ENCODE measurements around the gene USPL1. TPM values are rescaled to one million over a fixed set of nuclear protein-coding genes. Genes with fewer than 3 reads are reported as not detected.

Gene USPL1
- total RNA-seq = 14.0 and 14.3 TPM in 2 replicates

GRCh38 chr13:30617315-30618185, at the start of gene USPL1:
Gene USPL1, plus strand, starts transcription at chr13:30617920. Its CDS starts 3,221 bp downstream, at chr13:30621141.
- DNase-seq (ENCODE audit: low spot score) = peak; percentile 99
- peaks cover 26% of the 10 kb centered on the region for H3K4me1 Mint-ChIP-seq (ENCODE audit: low read depth)
- H3K4me3 Mint-ChIP-seq (ENCODE audit: low read depth) = no peak within 1 kb of the TSS
- no peak within 1 kb of the TSS for H3K27ac Mint-ChIP-seq
- peaks cover 10% of the 10 kb centered on the region for H3K36me3 Mint-ChIP-seq (ENCODE audit: low read depth)
- H3K27me3 Mint-ChIP-seq (ENCODE audit: low read depth) = no peaks in the 10 kb centered on the region
- intact Hi-C loops (cut with micrococcal nuclease) = loop anchor here (1.0 to 10.0 kb wide), 15 partner anchors 37 to 544 kb away; partner anchors contain the start of genes HSPH1 and KATNAL1
- H3K9me3 Mint-ChIP-seq = no peaks in the 10 kb centered on the region

- Mint-ChIP-seq H3K4me3 (ENCODE audit: low read depth) (no peak overlapping the region), H3K27ac (peak overlapping the region; percentile 47), H3K9me3 (no peaks in the 10 kb centered on the region), H3K4me1 (ENCODE audit: low read depth) (peaks cover 49% of the 10 kb centered on the region), H3K36me3 (ENCODE audit: low read depth) (no peaks in the 10 kb centered on the region), H3K27me3 (ENCODE audit: low read depth) (peaks cover 4% of the 10 kb centered on the region)
- no peak for DNase-seq (ENCODE audit: low spot score)
- intact Hi-C loops (cut with micrococcal nuclease) = loop anchor here (10.0 kb wide), 2 partner anchors 65 to 475 kb away; no protein-coding TSS in a partner anchor
Measured at GRCh38 chr13:30569901-30570576, 47.7 kb upstream of the USPL1 start.

GRCh38 chr13:30570691-30571090, 47.0 kb upstream of the USPL1 start:
- H3K4me1 Mint-ChIP-seq (ENCODE audit: low read depth) = peaks cover 44% of the 10 kb centered on the region
- intact Hi-C loops (cut with micrococcal nuclease) = loop anchor here (10.0 kb wide), 2 partner anchors 66 to 474 kb away; no protein-coding TSS in a partner anchor

GRCh38 chr13:30572859-30573275, 44.9 kb upstream of the USPL1 start:
- no peaks in the 10 kb centered on the region for H3K36me3 Mint-ChIP-seq (ENCODE audit: low read depth)
- H3K27me3 Mint-ChIP-seq (ENCODE audit: low read depth) = peaks cover 2% of the 10 kb centered on the region
- no peaks in the 10 kb centered on the region for H3K9me3 Mint-ChIP-seq
- peaks cover 54% of the 10 kb centered on the region for H3K4me1 Mint-ChIP-seq (ENCODE audit: low read depth)
- intact Hi-C loops (cut with micrococcal nuclease) = loop anchor here (1.0 to 10.0 kb wide), 3 partner anchors 44 to 472 kb away; partner anchors contain the start of gene USPL1
- peak overlapping the region; percentile 62 for H3K4me3 Mint-ChIP-seq (ENCODE audit: low read depth)
- DNase-seq (ENCODE audit: low spot score) = no peak
- peak overlapping the region; percentile 18 for H3K27ac Mint-ChIP-seq

More at GRCh38 chr13:30570691-30571090, 47.0 kb upstream of the USPL1 start:
- H3K36me3 Mint-ChIP-seq (ENCODE audit: low read depth) = no peaks in the 10 kb centered on the region
- no peak overlapping the region for H3K27ac Mint-ChIP-seq
- H3K27me3 Mint-ChIP-seq (ENCODE audit: low read depth) = no peaks in the 10 kb centered on the region
- no peak for DNase-seq (ENCODE audit: low spot score)
- H3K4me3 Mint-ChIP-seq (ENCODE audit: low read depth) = no peak overlapping the region
- no peaks in the 10 kb centered on the region for H3K9me3 Mint-ChIP-seq

GRCh38 chr13:30576528-30576927, 41.2 kb upstream of the USPL1 start:
- Mint-ChIP-seq H3K36me3 (ENCODE audit: low read depth) (no peaks in the 10 kb centered on the region), H3K4me3 (ENCODE audit: low read depth) (peak overlapping the region; percentile 4), H3K27me3 (ENCODE audit: low read depth) (peaks cover 18% of the 10 kb centered on the region), H3K27ac (no peak overlapping the region), H3K4me1 (ENCODE audit: low read depth) (peaks cover 44% of the 10 kb centered on the region), H3K9me3 (no peaks in the 10 kb centered on the region)
- intact Hi-C loops (cut with micrococcal nuclease) = loop anchor here (2.0 to 10.0 kb wide), 6 partner anchors 72 to 468 kb away; no protein-coding TSS in a partner anchor
- peak; percentile 41 for DNase-seq (ENCODE audit: low spot score)

- H3K9me3 Mint-ChIP-seq = no peaks in the 10 kb centered on the region
- DNase-seq (ENCODE audit: low spot score) = peak; percentile 45
- H3K4me1 Mint-ChIP-seq (ENCODE audit: low read depth) = peaks cover 39% of the 10 kb centered on the region
- H3K27me3 Mint-ChIP-seq (ENCODE audit: low read depth) = peaks cover 23% of the 10 kb centered on the region
- no peak overlapping the region for H3K27ac Mint-ChIP-seq
- intact Hi-C loops (cut with micrococcal nuclease) = loop anchor here (1.0 to 10.0 kb wide), 7 partner anchors 40 to 467 kb away; partner anchors contain the start of gene USPL1
- H3K36me3 Mint-ChIP-seq (ENCODE audit: low read depth) = no peaks in the 10 kb centered on the region
- H3K4me3 Mint-ChIP-seq (ENCODE audit: low read depth) = no peak overlapping the region
Measured at GRCh38 chr13:30577401-30577852, 40.3 kb upstream of the USPL1 start.

- DNase-seq (ENCODE audit: low spot score) = no peak
- Mint-ChIP-seq H3K27ac (no peak overlapping the region), H3K4me1 (ENCODE audit: low read depth) (peaks cover 29% of the 10 kb centered on the region), H3K27me3 (ENCODE audit: low read depth) (peaks cover 31% of the 10 kb centered on the region), H3K9me3 (no peaks in the 10 kb centered on the region), H3K36me3 (ENCODE audit: low read depth) (no peaks in the 10 kb centered on the region), H3K4me3 (ENCODE audit: low read depth) (no peak overlapping the region)
- intact Hi-C loops (cut with micrococcal nuclease) = loop anchor here (5.0 kb wide), 1 partner anchor 449 kb away; no protein-coding TSS in a partner anchor
Measured at GRCh38 chr13:30580852-30581502, 36.7 kb upstream of the USPL1 start.

- Mint-ChIP-seq H3K27me3 (ENCODE audit: low read depth) (peaks cover 28% of the 10 kb centered on the region), H3K27ac (no peak overlapping the region), H3K4me1 (ENCODE audit: low read depth) (peaks cover 24% of the 10 kb centered on the region), H3K4me3 (ENCODE audit: low read depth) (no peak overlapping the region), H3K9me3 (no peaks in the 10 kb centered on the region), H3K36me3 (ENCODE audit: low read depth) (no peaks in the 10 kb centered on the region)
- intact Hi-C loops (cut with micrococcal nuclease) = loop anchor here (5.0 kb wide), 1 partner anchor 449 kb away; no protein-coding TSS in a partner anchor
- no peak for DNase-seq (ENCODE audit: low spot score)
Measured at GRCh38 chr13:30581582-30581981, 36.1 kb upstream of the USPL1 start.

- Mint-ChIP-seq H3K36me3 (ENCODE audit: low read depth) (no peaks in the 10 kb centered on the region), H3K9me3 (no peaks in the 10 kb centered on the region), H3K27me3 (ENCODE audit: low read depth) (peaks cover 24% of the 10 kb centered on the region), H3K4me1 (ENCODE audit: low read depth) (peaks cover 4% of the 10 kb centered on the region), H3K4me3 (ENCODE audit: low read depth) (no peak overlapping the region), H3K27ac (no peak overlapping the region)
- intact Hi-C loops (cut with micrococcal nuclease) = loop anchor here (5.0 kb wide), 1 partner anchor 452 kb away; no protein-coding TSS in a partner anchor
- DNase-seq (ENCODE audit: low spot score) = no peak
Measured at GRCh38 chr13:30584051-30584731, 33.5 kb upstream of the USPL1 start.

GRCh38 chr13:30585748-30586262, 31.9 kb upstream of the USPL1 start:
- DNase-seq (ENCODE audit: low spot score) = no peak
- Mint-ChIP-seq H3K27me3 (ENCODE audit: low read depth) (peaks cover 20% of the 10 kb centered on the region), H3K4me1 (ENCODE audit: low read depth) (peaks cover 4% of the 10 kb centered on the region), H3K9me3 (no peaks in the 10 kb centered on the region), H3K4me3 (ENCODE audit: low read depth) (no peak overlapping the region), H3K27ac (no peak overlapping the region), H3K36me3 (ENCODE audit: low read depth) (no peaks in the 10 kb centered on the region)
- intact Hi-C loops (cut with micrococcal nuclease) = no loop called here

- Mint-ChIP-seq H3K4me3 (ENCODE audit: low read depth) (no peak overlapping the region), H3K9me3 (no peaks in the 10 kb centered on the region), H3K4me1 (ENCODE audit: low read depth) (peaks cover 4% of the 10 kb centered on the region), H3K27me3 (ENCODE audit: low read depth) (peaks cover 14% of the 10 kb centered on the region), H3K36me3 (ENCODE audit: low read depth) (no peaks in the 10 kb centered on the region), H3K27ac (no peak overlapping the region)
- no peak for DNase-seq (ENCODE audit: low spot score)
- intact Hi-C loops (cut with micrococcal nuclease) = no loop called here
Measured at GRCh38 chr13:30587231-30587630, 30.5 kb upstream of the USPL1 start.
